HCT116 (cell line): ENCODE measurements around the gene RNF144B.

Experiments
- CTCF ChIP-seq, 3 experiments: fragments of 200-600 bp in 1 of 3; sonication (generic) in 1 of 3; IDR thresholded peaks in 2 of 3; conservative IDR thresholded peaks in 1 of 3; 2 replicates each; pipeline ENCODE4 v1.5.1; 2012 to 2017; ENCODE audit warnings: low read depth in 2 of 3, low read length in 2 of 3, antibody characterized with exemption in 1 of 3, borderline replicate concordance in 1 of 3, control low read depth in 1 of 3, mild to moderate bottlenecking in 1 of 3, mixed read lengths in 1 of 3, mixed run types in 1 of 3, moderate library complexity in 1 of 3; ENCODE audit not compliant: insufficient read depth in 1 of 3
- EGR1 ChIP-seq: IDR thresholded peaks from 2 replicates; pipeline ENCODE4 v1.6.1; 2012; ENCODE audit warnings: low read depth
- POLR2A ChIP-seq: IDR thresholded peaks from 2 replicates; pipeline ENCODE4 v1.7.0; 2011; ENCODE audit warnings: borderline replicate concordance; ENCODE audit not compliant: insufficient read depth, insufficient read length; ENCODE audit errors: extremely low read depth
- POLR2AphosphoS5 ChIP-seq: IDR thresholded peaks from 2 replicates; pipeline ENCODE4 v1.6.1; 2011; ENCODE audit warnings: mild to moderate bottlenecking, low read depth, low read length, moderate library complexity
- RAD21 ChIP-seq: IDR thresholded peaks from 2 replicates; pipeline ENCODE4 v1.6.1; 2012; ENCODE audit warnings: low read depth, mild to moderate bottlenecking
- SRF ChIP-seq: IDR thresholded peaks from 2 replicates; pipeline ENCODE4 v1.6.1; 2012; ENCODE audit warnings: low read depth
- ZFX ChIP-seq: fragments of 450-650 bp; IDR thresholded peaks from 2 replicates; pipeline ENCODE4 v1.6.1; 2017

- TF ChIP-seq RAD21 = no peak
- no peak for TF ChIP-seq POLR2A
- TF ChIP-seq CTCF (IDR thresholded peaks at IDR 0.05 in 2 of 3, conservative IDR thresholded peaks at IDR 0.05 in 1 of 3; ENCODE audit: borderline replicate concordance in 1 of 3, insufficient read depth in 1 of 3, low read depth in 2 of 3, low read length in 2 of 3) = no peak
- no peak for TF ChIP-seq EGR1
- TF ChIP-seq SRF = no peak
- TF ChIP-seq POLR2AphosphoS5 = no peak
- TF ChIP-seq ZFX = no peak
Observed at GRCh38 chr6:18425218-18425617, 38.1 kb downstream of the RNF144B start.
